Measurements from ENCODE around the gene SCTR.

- TF ChIP-seq CTCF (IDR thresholded peaks at IDR 0.05; ENCODE audit: insufficient read depth, low read length) (no peak), POLR2AphosphoS5 (IDR thresholded peaks at IDR 0.05; ENCODE audit: low read depth) (no peak), GABPA (IDR thresholded peaks at IDR 0.05; ENCODE audit: low read depth) (no peak)
- TF ChIP-seq, protein P1, sequence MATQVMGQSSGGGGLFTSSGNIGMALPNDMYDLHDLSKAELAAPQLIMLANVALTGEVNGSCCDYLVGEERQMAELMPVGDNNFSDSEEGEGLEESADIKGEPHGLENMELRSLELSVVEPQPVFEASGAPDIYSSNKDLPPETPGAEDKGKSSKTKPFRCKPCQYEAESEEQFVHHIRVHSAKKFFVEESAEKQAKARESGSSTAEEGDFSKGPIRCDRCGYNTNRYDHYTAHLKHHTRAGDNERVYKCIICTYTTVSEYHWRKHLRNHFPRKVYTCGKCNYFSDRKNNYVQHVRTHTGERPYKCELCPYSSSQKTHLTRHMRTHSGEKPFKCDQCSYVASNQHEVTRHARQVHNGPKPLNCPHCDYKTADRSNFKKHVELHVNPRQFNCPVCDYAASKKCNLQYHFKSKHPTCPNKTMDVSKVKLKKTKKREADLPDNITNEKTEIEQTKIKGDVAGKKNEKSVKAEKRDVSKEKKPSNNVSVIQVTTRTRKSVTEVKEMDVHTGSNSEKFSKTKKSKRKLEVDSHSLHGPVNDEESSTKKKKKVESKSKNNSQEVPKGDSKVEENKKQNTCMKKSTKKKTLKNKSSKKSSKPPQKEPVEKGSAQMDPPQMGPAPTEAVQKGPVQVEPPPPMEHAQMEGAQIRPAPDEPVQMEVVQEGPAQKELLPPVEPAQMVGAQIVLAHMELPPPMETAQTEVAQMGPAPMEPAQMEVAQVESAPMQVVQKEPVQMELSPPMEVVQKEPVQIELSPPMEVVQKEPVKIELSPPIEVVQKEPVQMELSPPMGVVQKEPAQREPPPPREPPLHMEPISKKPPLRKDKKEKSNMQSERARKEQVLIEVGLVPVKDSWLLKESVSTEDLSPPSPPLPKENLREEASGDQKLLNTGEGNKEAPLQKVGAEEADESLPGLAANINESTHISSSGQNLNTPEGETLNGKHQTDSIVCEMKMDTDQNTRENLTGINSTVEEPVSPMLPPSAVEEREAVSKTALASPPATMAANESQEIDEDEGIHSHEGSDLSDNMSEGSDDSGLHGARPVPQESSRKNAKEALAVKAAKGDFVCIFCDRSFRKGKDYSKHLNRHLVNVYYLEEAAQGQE (IDR thresholded peaks at IDR 0.05; ENCODE audit: insufficient replicate concordance, low read depth) = no peak
These were observed 39.4 kb downstream of the SCTR start for GRCh38 chr2:119484834-119485233.
